PFSK-1 (cell line): ENCODE data around the gene GABRB1.

Source experiments
- SIN3A ChIP-seq: IDR thresholded peaks from 2 replicates; pipeline ENCODE4 v1.6.1; 2012; ENCODE audit warnings: mild to moderate bottlenecking, low read length, moderate library complexity, borderline replicate concordance; ENCODE audit not compliant: insufficient read depth
- TAF1 ChIP-seq: IDR thresholded peaks from 2 replicates; pipeline ENCODE4 v1.6.1; 2012; ENCODE audit warnings: low read length, control low read depth, borderline replicate concordance; ENCODE audit not compliant: insufficient read depth

- no peak for TF ChIP-seq TAF1
- no peak for TF ChIP-seq SIN3A
Observed at GRCh38 chr4:47473141-47473750, 441.9 kb downstream of the GABRB1 start.
